Mucosa of descending colon (tissue), 3 donors: ENCODE results near the gene UMPS. TPM values are rescaled to one million over a fixed set of nuclear protein-coding genes. Genes with fewer than 3 reads are reported as not detected.

ENCODE experiments used
- ATAC-seq: fragments of 200-7000 bp; cut with Tn5 transposase; one replicate; pipeline ENCODE4 v1.9.1; 2020; ENCODE audit warnings: mild to moderate bottlenecking, moderate library complexity
- DNase-seq, 3 donors: peaks; one replicate each; pipeline ENCODE4 v3.0.0-alpha.2; 2020
- H3K36me3 ChIP-seq: fragments of 200-600 bp; one replicate; pipeline ENCODE4 v1.8.0; 2021; ENCODE audit warnings: low read depth, mild to moderate bottlenecking
- H3K4me1 ChIP-seq: fragments of 200-600 bp; one replicate; pipeline ENCODE4 v1.8.0; 2021; ENCODE audit warnings: low read depth, mild to moderate bottlenecking
- H3K4me3 ChIP-seq: fragments of 200-600 bp; one replicate; pipeline ENCODE4 v1.8.0; 2021; ENCODE audit warnings: mild to moderate bottlenecking
- H3K9me3 ChIP-seq: fragments of 200-600 bp; one replicate; pipeline ENCODE4 v1.8.0; 2021; ENCODE audit warnings: mild to moderate bottlenecking
- CTCF ChIP-seq: fragments of 200-600 bp; IDR thresholded peaks from one replicate; pipeline ENCODE4 v1.8.0; 2022; ENCODE audit warnings: antibody characterized with exemption, mild to moderate bottlenecking
- intact Hi-C, 2 donors: fragments of 100-400 bp; cut with DNase I in 1 of 2; cut with micrococcal nuclease in 1 of 2; formaldehyde crosslinking; loops; one replicate each; pipeline versions ENCODE4 v1.11.0 to v1.11.1; 2022; cut with DNase I, micrococcal nuclease
- total RNA-seq, 3 donors: library from RNA; stranded (reverse); fragmentation: NEBNext Ultra II Directional in 2 of 3; extraction: Animal tissue kit (Norgen Biotek cat#: 25700) in 2 of 3; gene quantifications; one replicate each; pipeline versions ENCODE4 v1.2.1 to v1.2.4, GENCODE V29; 2021 to 2023
- donor health status: DM: no; HTN: no; CAD: no; lungs with moderate emphysema.
- donor health status: DM: no; HTN: no; CAD: no.
- donor health status: DM: no; HTN: yes; CAD: no.

UMPS gene
- total RNA-seq, 3 donors from 2014 or later = 22.6 to 25.7 (median 23.6) TPM

- H3K4me1 ChIP-seq = no peaks in the 10 kb centered on the region
- DNase-seq (no peak), ATAC-seq (no peak)
- TF ChIP-seq CTCF = no peak
- no peak overlapping the region for H3K4me3 ChIP-seq
- H3K36me3 ChIP-seq = no peaks in the 10 kb centered on the region
- H3K9me3 ChIP-seq = no peaks in the 10 kb centered on the region
- intact Hi-C loops = no loop called here
Observed at GRCh38 chr3:124774841-124775402, 44.7 kb downstream of the UMPS start.

GRCh38 chr3:124775877-124776276 lies 45.6 kb downstream of the UMPS start:
- TF ChIP-seq CTCF = no peak

GRCh38 chr3:124776856-124777255 lies 46.6 kb downstream of the UMPS start:
- no peak for TF ChIP-seq CTCF
- Histone ChIP-seq H3K4me3 (no peak overlapping the region), H3K9me3 (no peaks in the 10 kb centered on the region), H3K36me3 (no peaks in the 10 kb centered on the region), H3K4me1 (peaks cover 7% of the 10 kb centered on the region)
- ATAC-seq (no peak), DNase-seq (no peak)
- intact Hi-C loops = no loop called here

More at GRCh38 chr3:124775877-124776276, 45.6 kb downstream of the UMPS start:
- ATAC-seq (no peak), DNase-seq (no peak)
- no peaks in the 10 kb centered on the region for H3K36me3 ChIP-seq
- intact Hi-C loops = no loop called here
- H3K4me3 ChIP-seq = no peak overlapping the region
- H3K4me1 ChIP-seq = no peaks in the 10 kb centered on the region
- H3K9me3 ChIP-seq = no peaks in the 10 kb centered on the region

DNA sequence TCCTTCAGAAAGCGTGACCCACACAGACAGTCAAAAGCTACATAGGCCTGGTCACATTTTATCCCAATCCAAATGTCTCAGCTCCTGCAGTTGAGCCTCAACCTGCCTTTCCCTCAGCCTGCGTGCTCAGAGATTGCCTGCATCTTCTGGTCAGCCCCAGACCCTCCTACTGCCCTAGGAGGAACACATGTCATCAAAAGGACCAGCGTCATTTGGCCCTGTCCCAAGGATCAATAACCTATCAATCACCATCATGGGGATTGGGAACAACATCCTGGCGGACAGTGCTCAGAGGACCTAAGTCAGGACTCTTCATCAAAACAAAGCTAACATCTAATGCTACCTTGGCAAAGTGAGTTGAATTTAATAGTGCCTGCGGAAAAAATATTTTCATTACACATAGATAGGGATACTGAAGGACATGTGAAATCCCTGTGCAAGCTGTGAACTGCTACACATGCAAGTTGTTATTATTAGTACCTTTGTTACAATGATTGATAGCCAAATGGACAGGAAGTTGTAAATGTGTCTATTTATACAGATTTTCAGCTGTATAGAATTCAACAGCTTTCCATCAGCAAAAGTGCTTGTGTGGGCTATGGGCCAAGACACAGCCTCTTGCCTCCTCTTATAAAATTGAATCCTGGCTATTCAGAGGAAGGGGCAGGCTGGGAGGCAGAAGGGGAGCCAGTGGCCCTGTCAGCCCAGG lies 47.7 kb downstream of the UMPS start:
- intact Hi-C loops = no loop called here
- TF ChIP-seq CTCF = no peak

GRCh38 chr3:124779116-124779515 lies 48.9 kb downstream of the UMPS start:
- no peak for TF ChIP-seq CTCF
- Histone ChIP-seq H3K9me3 (no peaks in the 10 kb centered on the region), H3K4me1 (peaks cover 8% of the 10 kb centered on the region), H3K4me3 (no peak overlapping the region), H3K36me3 (no peaks in the 10 kb centered on the region)
- DNase-seq = no peak
- intact Hi-C loops = no loop called here
- ATAC-seq = no peak

More for the DNA sequence above, 47.7 kb downstream of the UMPS start:
- H3K4me1 ChIP-seq = peaks cover 8% of the 10 kb centered on the region
- H3K36me3 ChIP-seq = no peaks in the 10 kb centered on the region
- no peak overlapping the region for H3K4me3 ChIP-seq
- DNase-seq (no peak), ATAC-seq (no peak)
- no peaks in the 10 kb centered on the region for H3K9me3 ChIP-seq
